ENCODE measurements around the gene MFSD12.

GRCh38 chr19:3531716-3532115 lies 25.7 kb downstream of the MFSD12 start:
- TF ChIP-seq CTCF (IDR thresholded peaks at IDR 0.05) (no peak), POLR2A (IDR thresholded peaks at IDR 0.05) (no peak)

All from thyroid gland (tissue), 4 donors.